Sigmoid colon (tissue), 7 donors: Measurements from ENCODE around the gene ZNF568. TPM values are rescaled to one million over a fixed set of nuclear protein-coding genes. Genes with fewer than 3 reads are reported as not detected.

Experiments
- DNase-seq: peaks from one replicate; pipeline ENCODE4 v3.0.0-alpha.2; 2019
- H3K27ac ChIP-seq, 4 donors: fragments of 200-600 bp; sonication (generic); one replicate each; pipeline ENCODE4 v1.5.1; 2016 to 2019; ENCODE audit warnings: mild to moderate bottlenecking in 1 of 4
- H3K27me3 ChIP-seq, 3 donors: fragments of 200-600 bp; sonication (generic); one replicate each; pipeline ENCODE4 v1.5.1; 2019; ENCODE audit warnings: mild to moderate bottlenecking in 1 of 3
- H3K36me3 ChIP-seq, 4 donors: fragments of 200-600 bp; sonication (generic); one replicate each; pipeline ENCODE4 v1.5.1; 2016 to 2019
- H3K4me1 ChIP-seq, 4 donors: fragments of 200-600 bp; sonication (generic); one replicate each; pipeline ENCODE4 v1.5.1; 2017 to 2019
- H3K4me3 ChIP-seq, 4 donors: fragments of 200-600 bp; sonication (generic); one replicate each; pipeline ENCODE4 v1.5.1; 2017 to 2019; ENCODE audit warnings: mild to moderate bottlenecking in 2 of 4, moderate library complexity in 1 of 4
- H3K9me3 ChIP-seq, 4 donors: fragments of 200-600 bp in 3 of 4; sonication (generic) in 3 of 4; one replicate each; pipeline versions ENCODE4 v1.5.1 to v1.6.1; 2013 to 2019
- EP300 ChIP-seq, 4 donors: sonication (generic); formaldehyde crosslinking; IDR thresholded peaks; one replicate each; pipeline ENCODE4 v1.6.1; 2017; ENCODE audit warnings: antibody characterized with exemption in 4 of 4
- POLR2A ChIP-seq, 2 donors: fragments of 450-650 bp; IDR thresholded peaks; one replicate each; pipeline ENCODE4 v1.6.1; 2016; ENCODE audit warnings: antibody characterized with exemption in 2 of 2, mild to moderate bottlenecking in 2 of 2, moderate library complexity in 2 of 2
- POLR2AphosphoS5 ChIP-seq, 4 donors: sonication (generic); formaldehyde crosslinking; IDR thresholded peaks; one replicate each; pipeline ENCODE4 v1.6.1; 2017; ENCODE audit warnings: antibody characterized with exemption in 4 of 4
- WGBS, 2 donors: extraction: QIAGEN DNeasy Blood & Tissue Kit; methylation state at CpG; one replicate each; pipeline ENCODE4 v1.1.7; 2013; 5-methylcytosine and 5-hydroxymethylcytosine counted together
- intact Hi-C: fragments of 100-400 bp; cut with DNase I; formaldehyde crosslinking; loops from one replicate; pipeline ENCODE4 v1.15.1; 2023
- polyA plus RNA-seq, 3 donors: library from polyadenylated mRNA; stranded (reverse); fragments of 200-250 nt; gene quantifications; one replicate each; pipeline ENCODE4 v1.2.3, GENCODE V29; 2013
- total RNA-seq, 4 donors: library from RNA; depleted of rRNA; stranded (reverse); fragments of >200 nt; gene quantifications; one replicate each; pipeline ENCODE4 v1.1.0, GENCODE V29; 2016
- TF ChIP-seq, protein P1 (sequence below), 4 experiments: fragments of 450-650 bp in 3 of 4; fragments of 200-600 bp in 1 of 4; IDR thresholded peaks; one replicate each; pipeline ENCODE4 v1.5.1; 2016 to 2019; ENCODE audit warnings: antibody characterized with exemption in 4 of 4, mild to moderate bottlenecking in 3 of 4, moderate library complexity in 2 of 4
- donor health status: healthy with polysubstance abuse.
- donor health status: Bipolar disorder and iron deficiency.
- donor health status: healthy.

The ZNF568 gene
- total and polyA plus RNA-seq, 7 donors, result 0.60 to 18.9 (median 8.7) TPM

DNA sequence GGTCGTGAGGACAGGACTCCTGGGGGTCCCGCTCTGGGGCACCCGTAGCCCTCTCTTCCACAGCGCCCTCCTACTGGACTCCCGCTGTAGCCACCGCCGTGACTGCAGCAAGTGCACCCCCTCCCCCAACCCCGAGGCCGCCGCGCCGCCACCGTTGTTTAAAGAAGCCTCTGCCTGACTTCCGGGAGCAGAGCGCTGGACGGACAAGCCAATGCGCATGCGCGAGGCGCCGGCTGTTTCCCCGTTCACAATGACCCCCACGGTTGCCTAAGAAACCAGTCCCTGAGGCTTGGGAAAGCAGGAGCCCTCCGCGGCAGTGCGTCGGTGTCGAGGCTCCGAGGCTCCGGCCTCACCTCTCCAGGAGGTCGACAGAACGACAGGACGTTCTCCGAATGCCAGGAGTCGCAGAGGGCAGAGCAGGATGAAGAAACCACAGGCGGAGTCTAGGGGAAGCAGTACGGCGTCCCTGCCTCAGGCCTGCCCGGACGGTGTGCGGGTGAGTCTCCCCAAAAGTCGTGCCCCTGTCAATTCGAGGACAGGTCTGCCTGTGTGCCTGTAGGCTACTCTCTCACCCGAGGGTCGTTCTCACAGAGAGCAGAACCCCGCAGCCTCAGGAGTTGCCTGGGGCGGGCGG is 91.6 kb downstream of the ZNF568 start:
- Histone ChIP-seq H3K9me3 (peaks cover 0 to 32% (median 4%) of the 10 kb centered on the region in 4 donors), H3K27me3 (no peaks in the 10 kb centered on the region), H3K4me1 (peaks cover 0 to 5% (median 0%) of the 10 kb centered on the region in 4 donors), H3K27ac (peak overlapping the region; percentile 20 to 50 (median 40)), H3K4me3 (peak overlapping the region; percentile 38 to 57 (median 48)), H3K36me3 (peaks cover 0 to 7% (median 3%) of the 10 kb centered on the region in 4 donors)
- WGBS, 2 donors, result 32 to 56% methylated on average over 48 of the region's 48 CpGs
- TF ChIP-seq, protein P1, sequence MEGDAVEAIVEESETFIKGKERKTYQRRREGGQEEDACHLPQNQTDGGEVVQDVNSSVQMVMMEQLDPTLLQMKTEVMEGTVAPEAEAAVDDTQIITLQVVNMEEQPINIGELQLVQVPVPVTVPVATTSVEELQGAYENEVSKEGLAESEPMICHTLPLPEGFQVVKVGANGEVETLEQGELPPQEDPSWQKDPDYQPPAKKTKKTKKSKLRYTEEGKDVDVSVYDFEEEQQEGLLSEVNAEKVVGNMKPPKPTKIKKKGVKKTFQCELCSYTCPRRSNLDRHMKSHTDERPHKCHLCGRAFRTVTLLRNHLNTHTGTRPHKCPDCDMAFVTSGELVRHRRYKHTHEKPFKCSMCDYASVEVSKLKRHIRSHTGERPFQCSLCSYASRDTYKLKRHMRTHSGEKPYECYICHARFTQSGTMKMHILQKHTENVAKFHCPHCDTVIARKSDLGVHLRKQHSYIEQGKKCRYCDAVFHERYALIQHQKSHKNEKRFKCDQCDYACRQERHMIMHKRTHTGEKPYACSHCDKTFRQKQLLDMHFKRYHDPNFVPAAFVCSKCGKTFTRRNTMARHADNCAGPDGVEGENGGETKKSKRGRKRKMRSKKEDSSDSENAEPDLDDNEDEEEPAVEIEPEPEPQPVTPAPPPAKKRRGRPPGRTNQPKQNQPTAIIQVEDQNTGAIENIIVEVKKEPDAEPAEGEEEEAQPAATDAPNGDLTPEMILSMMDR (IDR thresholded peaks at IDR 0.05), result no peak
- TF ChIP-seq EP300 (IDR thresholded peaks at IDR 0.05) (no peak), POLR2AphosphoS5 (IDR thresholded peaks at IDR 0.05) (peak in 1 of 4 donors; percentile 40), POLR2A (IDR thresholded peaks at IDR 0.05) (no peak)
- intact Hi-C loops, result no loop called here
- peak; percentile 70 for DNase-seq

DNA sequence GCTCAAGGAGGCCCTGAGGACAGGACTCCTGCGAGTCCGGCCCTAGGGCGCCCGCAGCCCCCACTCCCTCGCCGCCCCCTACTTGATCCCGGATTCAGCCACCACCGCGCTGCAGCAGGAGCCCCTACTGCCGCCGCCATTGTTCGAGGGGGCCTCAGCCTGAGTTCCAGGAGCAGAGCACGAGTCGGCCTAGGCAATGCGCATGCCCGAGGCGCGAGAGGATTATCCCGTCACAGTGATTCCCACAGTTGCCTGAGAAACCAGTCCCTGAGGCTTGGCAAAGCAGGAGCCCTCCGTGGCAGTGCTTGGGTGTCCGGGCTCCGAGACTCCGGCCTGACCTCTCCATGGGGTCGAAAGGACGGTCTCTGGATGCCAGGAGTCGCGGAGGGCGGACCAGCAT is 93.7 kb downstream of the ZNF568 start:
- 95 to 96% methylated on average over 28 of the region's 28 CpGs for WGBS, 2 donors
- no peaks in the 10 kb centered on the region for H3K27me3 ChIP-seq
- H3K4me1 ChIP-seq, result peaks cover 0 to 5% (median 0%) of the 10 kb centered on the region in 4 donors
- no peak overlapping the region for H3K4me3 ChIP-seq
- no peak overlapping the region for H3K27ac ChIP-seq
- no peak for DNase-seq
- intact Hi-C loops, result no loop called here
- peaks cover 4 to 49% (median 13%) of the 10 kb centered on the region in 4 donors for H3K9me3 ChIP-seq
- peaks cover 0 to 16% (median 3%) of the 10 kb centered on the region in 4 donors for H3K36me3 ChIP-seq
- no peak for TF ChIP-seq POLR2A (IDR thresholded peaks at IDR 0.05)
- no peak for TF ChIP-seq POLR2AphosphoS5 (IDR thresholded peaks at IDR 0.05)
- no peak for TF ChIP-seq EP300 (IDR thresholded peaks at IDR 0.05)
- TF ChIP-seq, protein P1 (IDR thresholded peaks at IDR 0.05), result no peak

DNA sequence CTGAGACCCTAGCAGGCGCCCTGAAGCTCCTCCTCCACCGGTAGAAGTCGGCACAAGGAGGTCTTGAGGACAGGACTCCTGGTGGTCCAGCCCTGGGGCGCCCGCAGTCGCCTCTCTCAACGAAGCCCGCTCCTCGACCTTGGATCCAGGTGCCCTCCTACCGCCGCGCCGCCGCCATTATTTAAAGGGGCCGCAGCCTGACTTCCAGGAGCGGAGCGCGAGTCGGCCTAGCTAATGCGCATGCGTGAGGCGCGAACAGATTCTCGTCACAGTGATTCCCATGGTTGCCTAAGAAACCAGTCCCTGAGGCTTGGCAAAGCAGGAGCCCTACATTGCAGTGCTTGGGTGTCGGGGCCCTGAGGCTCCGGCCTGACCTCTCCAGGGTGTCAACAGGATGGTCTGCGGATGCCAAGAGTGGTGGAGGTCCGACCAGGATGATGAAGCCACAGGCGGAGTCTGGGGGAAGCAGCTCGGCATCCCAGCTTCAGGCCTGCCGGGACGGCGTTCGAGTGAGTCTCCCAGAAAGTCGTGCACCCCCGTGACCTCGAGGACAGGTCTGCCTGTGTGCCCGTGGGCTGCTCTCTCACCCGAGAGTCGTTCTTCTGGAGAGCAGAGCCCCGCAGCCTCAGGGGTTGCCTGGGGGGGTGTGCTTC is 96.1 kb downstream of the ZNF568 start:
- Histone ChIP-seq H3K4me3 (no peak overlapping the region), H3K27me3 (no peaks in the 10 kb centered on the region), H3K4me1 (peaks cover 0 to 4% (median 0%) of the 10 kb centered on the region in 4 donors), H3K27ac (no peak overlapping the region), H3K36me3 (peaks cover 0 to 16% (median 8%) of the 10 kb centered on the region in 4 donors), H3K9me3 (peaks cover 15 to 67% (median 20%) of the 10 kb centered on the region in 4 donors)
- intact Hi-C loops, result no loop called here
- DNase-seq, result no peak
- WGBS, 2 donors, result 96 to 97% methylated on average over 41 of the region's 41 CpGs
- TF ChIP-seq, protein P1 (IDR thresholded peaks at IDR 0.05), result no peak
- TF ChIP-seq POLR2A (IDR thresholded peaks at IDR 0.05), result no peak
- TF ChIP-seq EP300 (IDR thresholded peaks at IDR 0.05), result no peak
- TF ChIP-seq POLR2AphosphoS5 (IDR thresholded peaks at IDR 0.05), result no peak

DNA sequence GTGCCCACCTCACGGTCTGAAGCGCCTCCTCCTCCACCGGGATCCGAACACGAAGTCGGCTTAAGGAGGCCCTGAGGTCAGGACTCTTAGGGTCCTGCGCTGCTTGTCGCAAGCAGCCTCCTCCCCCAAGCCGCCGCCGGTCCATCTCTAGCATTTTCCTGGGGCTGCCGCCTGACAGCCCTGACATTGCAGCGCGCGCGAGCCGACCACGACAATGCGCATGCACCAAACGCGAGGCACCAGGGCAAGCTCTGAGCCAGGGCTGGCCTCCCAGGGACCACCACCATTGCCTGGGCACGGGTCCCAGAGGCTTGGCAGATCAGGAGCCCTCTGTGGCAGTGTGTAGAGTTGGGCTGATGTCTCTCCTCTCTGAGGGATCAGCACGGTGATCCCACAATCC is 98.3 kb downstream of the ZNF568 start:
- DNase-seq, result no peak
- TF ChIP-seq POLR2AphosphoS5 (IDR thresholded peaks at IDR 0.05), result no peak
- TF ChIP-seq POLR2A (IDR thresholded peaks at IDR 0.05), result no peak
- TF ChIP-seq, protein P1 (IDR thresholded peaks at IDR 0.05), result no peak
- no peak for TF ChIP-seq EP300 (IDR thresholded peaks at IDR 0.05)
- Histone ChIP-seq H3K36me3 (peaks cover 0 to 15% (median 8%) of the 10 kb centered on the region in 4 donors), H3K9me3 (peaks cover 15 to 60% (median 22%) of the 10 kb centered on the region in 4 donors), H3K4me3 (no peak overlapping the region), H3K27ac (no peak overlapping the region), H3K27me3 (no peaks in the 10 kb centered on the region), H3K4me1 (no peaks in the 10 kb centered on the region)
- WGBS, 2 donors, result 93 to 94% methylated on average over 23 of the region's 23 CpGs
- intact Hi-C loops, result no loop called here
